NCI-H2029 treated with DMSO at 0.1 percent for 48 hours (cell line): ENCODE results near the gene SOCS4.
A peak's percentile ranks its signal among the peaks of the same experiment; 100 is the strongest.

Experiments
- DNase-seq: peaks from one replicate; lab custom pipeline; 2025; lab: John Stamatoyannopoulos, UW

SOCS4 gene

GRCh38 chr14:55085060-55085660 is 58.1 kb downstream of the SOCS4 start:
- no peak for DNase-seq

DNA sequence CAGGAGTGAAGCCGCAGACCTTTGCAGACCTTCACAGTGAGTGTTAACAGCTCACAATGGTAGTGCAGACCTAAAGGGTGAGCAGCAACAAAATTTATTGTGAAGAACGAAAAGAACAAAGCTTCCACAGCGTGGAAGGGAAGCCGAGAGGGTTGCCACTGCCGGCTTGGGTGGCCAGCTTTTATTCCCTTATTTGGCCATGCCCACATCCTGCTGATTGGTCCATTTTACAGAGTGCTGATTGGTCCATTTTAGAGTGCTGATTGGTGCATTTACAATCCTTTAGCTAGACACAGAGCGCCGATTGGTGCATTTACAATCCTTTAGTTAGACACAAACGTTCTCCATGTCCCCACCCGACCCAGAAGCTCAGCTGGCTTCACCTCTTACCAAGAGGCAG is 59.9 kb downstream of the SOCS4 start:
- no peak for DNase-seq

DNA sequence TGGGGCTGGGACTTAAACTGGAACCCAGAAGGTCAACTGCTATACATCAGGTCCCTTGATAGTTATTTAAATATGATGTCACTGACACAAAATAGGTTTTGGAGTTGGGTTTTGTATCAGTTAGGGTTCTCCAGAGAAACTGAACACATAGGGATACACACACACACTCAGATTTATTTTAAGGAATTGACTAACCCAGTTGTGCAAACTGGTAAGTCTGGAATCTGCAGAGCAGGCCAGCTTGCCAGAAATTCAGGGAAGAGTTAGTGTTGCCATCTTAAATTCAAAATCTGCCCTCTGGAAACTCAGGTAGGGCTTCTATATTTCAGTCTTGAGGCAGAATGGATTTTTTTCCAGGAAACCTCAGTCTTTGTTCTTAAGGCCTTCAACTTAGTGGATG is 61.3 kb downstream of the SOCS4 start:
- DNase-seq: no peak

DNA sequence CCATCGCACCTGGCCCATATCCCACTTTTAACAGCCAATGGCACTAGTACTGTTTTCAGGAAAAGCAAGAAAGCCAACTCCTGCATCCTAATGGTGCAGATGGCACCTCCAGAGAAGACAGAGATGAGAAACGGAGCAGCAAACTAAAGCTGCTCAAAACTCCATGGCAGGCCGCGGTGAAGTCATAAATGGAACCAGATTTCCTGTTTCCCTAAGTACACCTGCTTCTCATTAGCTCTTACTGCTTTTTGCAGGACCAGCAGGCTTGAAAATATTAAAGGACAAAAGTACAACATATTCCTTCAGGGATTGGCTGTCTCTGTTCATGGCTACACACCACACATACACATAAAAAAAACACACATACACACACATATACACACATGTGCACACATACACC is 65.3 kb downstream of the SOCS4 start:
- DNase-seq: no peak

DNA sequence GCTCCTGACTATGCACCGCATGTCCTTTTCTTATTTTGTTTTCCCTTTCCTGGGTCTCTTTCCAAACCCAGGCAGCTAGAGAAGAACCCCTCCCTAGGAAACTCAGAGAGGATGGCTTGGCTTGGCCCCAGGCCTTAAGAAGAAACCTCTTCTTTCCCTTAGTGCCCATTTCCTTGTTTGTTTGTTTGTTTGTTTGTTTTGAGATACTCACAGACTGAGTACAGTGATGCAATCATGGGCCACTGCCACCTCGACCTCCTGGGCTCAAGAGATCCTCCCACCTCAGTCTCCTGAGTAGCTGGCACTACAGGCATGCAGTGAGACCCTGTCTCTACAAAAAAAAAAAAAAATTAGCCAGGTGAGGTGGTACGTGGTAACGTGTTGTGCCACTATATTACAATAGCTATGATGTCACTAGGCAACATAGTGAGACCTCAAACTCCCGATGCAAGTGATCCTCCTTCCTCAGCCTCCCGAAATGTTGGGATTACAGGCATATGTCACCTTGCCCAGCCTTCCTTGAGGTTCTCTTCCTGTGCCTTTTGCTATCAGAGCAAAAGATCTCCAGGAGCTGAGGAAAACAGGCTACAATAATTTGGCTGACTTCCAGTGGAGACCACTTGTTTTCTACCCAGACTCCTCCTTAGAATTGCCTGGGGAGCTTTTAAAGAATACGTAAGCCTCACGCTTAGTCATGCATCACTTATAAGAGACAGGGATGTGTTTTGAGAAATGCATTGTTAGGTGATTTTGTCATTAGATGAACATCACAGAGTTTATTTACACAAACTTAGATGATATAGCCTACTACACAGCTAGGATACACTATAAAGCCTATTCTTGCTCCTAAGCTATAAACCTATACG is 67.5 kb downstream of the SOCS4 start:
- no peak for DNase-seq

- DNase-seq: peak; percentile 67
Measured at GRCh38 chr14:55097881-55098560, 71.0 kb downstream of the SOCS4 start.

DNA sequence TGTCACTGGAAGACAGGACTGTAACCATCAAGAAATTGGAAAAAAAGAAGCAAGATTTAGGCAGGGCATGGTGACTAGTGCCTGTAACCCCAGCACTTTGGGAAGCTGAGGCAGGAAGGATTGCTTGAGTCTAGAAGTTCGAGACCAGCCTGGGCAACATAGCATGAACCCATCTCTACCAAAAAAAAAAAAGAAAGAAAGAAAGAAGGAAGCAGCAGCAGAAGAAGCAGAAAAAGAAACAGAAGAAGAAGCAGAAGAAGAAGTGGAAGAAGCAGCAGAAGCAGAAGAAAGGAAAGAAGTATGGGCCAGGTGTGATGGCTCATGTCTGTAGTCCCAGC is 71.5 kb downstream of the SOCS4 start:
- DNase-seq: no peak
